Neural cell (in vitro differentiated cells): ENCODE results near the gene HDGF. TPM values are rescaled to one million over a fixed set of nuclear protein-coding genes. Genes with fewer than 3 reads are reported as not detected.

Source experiments
- H2AFZ ChIP-seq: fragments of 200-600, 300-800 bp; sonication (generic), shearing (Covaris generic); 2 replicates; pipeline ENCODE4 v1.6.0; 2014; ENCODE audit warnings: low read depth, mild to moderate bottlenecking, antibody characterized with exemption, low read length, moderate library complexity
- H3F3A ChIP-seq: fragments of 200-600 bp; shearing (Covaris generic); 2 replicates; pipeline ENCODE4 v1.6.1; 2016; ENCODE audit warnings: mild to moderate bottlenecking, moderate library complexity, mixed read lengths, antibody characterized with exemption, low read length; ENCODE audit not compliant: insufficient read depth, poor library complexity, severe bottlenecking
- H3K27ac ChIP-seq: fragments of 200-600, 300-800 bp; sonication (generic), shearing (Covaris generic); 2 replicates; pipeline ENCODE4 v1.5.1; 2014; ENCODE audit warnings: mild to moderate bottlenecking, low read length, moderate library complexity
- H3K27me3 ChIP-seq: fragments of 300-800, 200-600 bp; sonication (generic), shearing (Covaris generic); 2 replicates; pipeline ENCODE4 v1.6.0; 2014; ENCODE audit warnings: mild to moderate bottlenecking, low read depth, low read length, moderate library complexity; ENCODE audit not compliant: insufficient read depth
- H3K36me3 ChIP-seq: fragments of 300-800, 200-600 bp; sonication (generic), shearing (Covaris generic); 2 replicates; pipeline ENCODE4 v1.5.1; 2014; ENCODE audit warnings: mild to moderate bottlenecking, antibody characterized with exemption, low read length, moderate library complexity; ENCODE audit not compliant: insufficient read depth
- H3K4me2 ChIP-seq: fragments of 300-800, 200-600 bp; sonication (generic), shearing (Covaris generic); 2 replicates; pipeline ENCODE4 v1.6.0; 2014; ENCODE audit warnings: mild to moderate bottlenecking, low read length
- H3K4me3 ChIP-seq: fragments of 300-800, 200-600 bp; sonication (generic), shearing (Covaris generic); 2 replicates; pipeline ENCODE4 v1.5.1; 2014; ENCODE audit warnings: mild to moderate bottlenecking, low read length, moderate library complexity
- H3K79me2 ChIP-seq: fragments of 200-600 bp; shearing (Covaris generic); replicated peaks from 2 replicates; pipeline ENCODE4 v1.6.0; 2014; ENCODE audit warnings: mild to moderate bottlenecking, low read length, moderate library complexity; ENCODE audit not compliant: insufficient read depth
- H3K9ac ChIP-seq: fragments of 300-800, 200-600 bp; sonication (generic), shearing (Covaris generic); 2 replicates; pipeline ENCODE4 v1.6.1; 2016; ENCODE audit warnings: mild to moderate bottlenecking, low read length, mixed read lengths
- H3K9me2 ChIP-seq: fragments of 200-600 bp; shearing (Covaris generic); 2 replicates; pipeline ENCODE4 v1.6.1; 2016; ENCODE audit warnings: mild to moderate bottlenecking, low read length, mixed read lengths; ENCODE audit not compliant: insufficient read depth
- H3K9me3 ChIP-seq: fragments of 200-600, 300-800 bp; sonication (generic), shearing (Covaris generic); 2 replicates; pipeline ENCODE4 v1.6.1; 2016; ENCODE audit warnings: mild to moderate bottlenecking, mixed run types, low read length, moderate library complexity, mixed read lengths
- H4K20me1 ChIP-seq: fragments of 200-600 bp; shearing (Covaris generic); 2 replicates; pipeline ENCODE4 v1.6.1; 2016; ENCODE audit warnings: mild to moderate bottlenecking, mixed run types; ENCODE audit not compliant: insufficient read depth
- EP300 ChIP-seq: fragments of 450-650 bp; conservative IDR thresholded peaks from 2 replicates; pipeline ENCODE4 v1.6.1; 2014; ENCODE audit warnings: antibody characterized with exemption, mild to moderate bottlenecking, moderate library complexity; ENCODE audit not compliant: poor library complexity, severe bottlenecking
- EZH2 ChIP-seq: fragments of 200-600, 300-800 bp; shearing (Covaris generic), sonication (generic); IDR thresholded peaks from 2 replicates; pipeline ENCODE4 v1.6.1; 2014; ENCODE audit warnings: antibody characterized with exemption, low read length, borderline replicate concordance, mild to moderate bottlenecking; ENCODE audit not compliant: insufficient read depth, poor library complexity, severe bottlenecking
- MXI1 ChIP-seq: fragments of 450-650 bp; conservative IDR thresholded peaks from 2 replicates; pipeline ENCODE4 v1.6.1; 2014; ENCODE audit warnings: antibody characterized with exemption, mild to moderate bottlenecking; ENCODE audit not compliant: poor library complexity, severe bottlenecking
- POLR2AphosphoS5 ChIP-seq: IDR thresholded peaks from 2 replicates; pipeline ENCODE4 v1.6.1; 2012
- RAD21 ChIP-seq: fragments of 450-650 bp; conservative IDR thresholded peaks from 2 replicates; pipeline ENCODE4 v1.6.1; 2014; ENCODE audit warnings: antibody characterized with exemption, mild to moderate bottlenecking, moderate library complexity
- SMC3 ChIP-seq: fragments of 450-650 bp; conservative IDR thresholded peaks from 2 replicates; pipeline ENCODE4 v1.6.1; 2014; ENCODE audit warnings: antibody characterized with exemption, mild to moderate bottlenecking, moderate library complexity; ENCODE audit not compliant: poor library complexity
- polyA plus RNA-seq: library from polyadenylated mRNA; depleted of rRNA; stranded (reverse); fragments of >200 nt; gene quantifications from 2 replicates; pipeline ENCODE4 v1.2.3, GENCODE V29; 2014
- TF ChIP-seq, protein P1 (sequence below): IDR thresholded peaks from 2 replicates; pipeline ENCODE4 v1.6.1; 2012; ENCODE audit warnings: borderline replicate concordance
- TF ChIP-seq, protein P2 (sequence below): fragments of 450-650 bp; IDR thresholded peaks from 2 replicates; pipeline ENCODE4 v1.5.1; 2014; ENCODE audit warnings: antibody characterized with exemption, mild to moderate bottlenecking, moderate library complexity; ENCODE audit not compliant: poor library complexity, severe bottlenecking

HDGF gene
- polyA plus RNA-seq, 1 donor from 2014 or later, result 138 TPM

DNA sequence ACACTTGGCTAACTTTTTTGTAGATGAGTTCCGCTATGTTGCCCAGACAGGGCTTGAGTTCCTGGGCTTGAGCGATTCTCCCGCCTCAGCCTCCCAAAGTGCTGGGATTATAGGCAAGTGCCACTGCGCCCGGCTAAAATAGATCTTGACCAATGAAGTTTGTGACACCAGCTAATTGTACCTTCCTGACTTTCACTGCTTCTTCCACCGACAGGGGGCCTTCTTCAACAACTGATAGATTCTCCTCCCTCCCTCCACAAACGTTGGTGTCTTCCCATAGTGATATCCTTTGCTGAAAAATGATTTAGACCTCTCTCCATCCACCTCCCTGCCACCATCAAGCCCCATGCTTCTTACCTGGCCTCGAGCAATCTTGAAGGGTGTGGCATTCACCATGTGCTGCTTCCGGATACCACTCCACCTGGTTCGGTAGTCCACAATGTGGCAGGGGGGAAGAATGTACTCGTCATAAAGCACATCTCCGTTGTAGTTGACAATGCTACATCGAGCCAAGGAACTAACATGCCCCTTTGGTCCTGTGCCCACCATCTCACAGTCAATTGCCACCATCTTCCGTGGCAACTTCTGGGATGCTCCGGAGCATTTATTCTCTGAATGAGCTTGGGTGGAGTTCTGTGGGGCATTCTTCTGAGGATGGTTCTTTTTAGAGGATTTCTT lies 24.8 kb downstream of the HDGF start:
- Histone ChIP-seq H3K27ac (no peak overlapping the region), H3K36me3 (peaks cover 9% of the 10 kb centered on the region), H3K9me2 (no peaks in the 10 kb centered on the region), H3K9me3 (no peaks in the 10 kb centered on the region), H3F3A (no peaks in the 10 kb centered on the region), H4K20me1 (peaks cover 8% of the 10 kb centered on the region), H3K4me2 (peak overlapping the region; percentile 98), H2AFZ (no peak overlapping the region), H3K79me2 (peaks cover 39% of the 10 kb centered on the region), H3K4me3 (peak overlapping the region; percentile 91), H3K9ac (peak overlapping the region; percentile 96), H3K27me3 (no peaks in the 10 kb centered on the region)
- TF ChIP-seq, protein P1, sequence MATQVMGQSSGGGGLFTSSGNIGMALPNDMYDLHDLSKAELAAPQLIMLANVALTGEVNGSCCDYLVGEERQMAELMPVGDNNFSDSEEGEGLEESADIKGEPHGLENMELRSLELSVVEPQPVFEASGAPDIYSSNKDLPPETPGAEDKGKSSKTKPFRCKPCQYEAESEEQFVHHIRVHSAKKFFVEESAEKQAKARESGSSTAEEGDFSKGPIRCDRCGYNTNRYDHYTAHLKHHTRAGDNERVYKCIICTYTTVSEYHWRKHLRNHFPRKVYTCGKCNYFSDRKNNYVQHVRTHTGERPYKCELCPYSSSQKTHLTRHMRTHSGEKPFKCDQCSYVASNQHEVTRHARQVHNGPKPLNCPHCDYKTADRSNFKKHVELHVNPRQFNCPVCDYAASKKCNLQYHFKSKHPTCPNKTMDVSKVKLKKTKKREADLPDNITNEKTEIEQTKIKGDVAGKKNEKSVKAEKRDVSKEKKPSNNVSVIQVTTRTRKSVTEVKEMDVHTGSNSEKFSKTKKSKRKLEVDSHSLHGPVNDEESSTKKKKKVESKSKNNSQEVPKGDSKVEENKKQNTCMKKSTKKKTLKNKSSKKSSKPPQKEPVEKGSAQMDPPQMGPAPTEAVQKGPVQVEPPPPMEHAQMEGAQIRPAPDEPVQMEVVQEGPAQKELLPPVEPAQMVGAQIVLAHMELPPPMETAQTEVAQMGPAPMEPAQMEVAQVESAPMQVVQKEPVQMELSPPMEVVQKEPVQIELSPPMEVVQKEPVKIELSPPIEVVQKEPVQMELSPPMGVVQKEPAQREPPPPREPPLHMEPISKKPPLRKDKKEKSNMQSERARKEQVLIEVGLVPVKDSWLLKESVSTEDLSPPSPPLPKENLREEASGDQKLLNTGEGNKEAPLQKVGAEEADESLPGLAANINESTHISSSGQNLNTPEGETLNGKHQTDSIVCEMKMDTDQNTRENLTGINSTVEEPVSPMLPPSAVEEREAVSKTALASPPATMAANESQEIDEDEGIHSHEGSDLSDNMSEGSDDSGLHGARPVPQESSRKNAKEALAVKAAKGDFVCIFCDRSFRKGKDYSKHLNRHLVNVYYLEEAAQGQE, result no peak
- TF ChIP-seq RAD21 (peak; percentile 26), SMC3 (peak; percentile 40)
- TF ChIP-seq, protein P2, sequence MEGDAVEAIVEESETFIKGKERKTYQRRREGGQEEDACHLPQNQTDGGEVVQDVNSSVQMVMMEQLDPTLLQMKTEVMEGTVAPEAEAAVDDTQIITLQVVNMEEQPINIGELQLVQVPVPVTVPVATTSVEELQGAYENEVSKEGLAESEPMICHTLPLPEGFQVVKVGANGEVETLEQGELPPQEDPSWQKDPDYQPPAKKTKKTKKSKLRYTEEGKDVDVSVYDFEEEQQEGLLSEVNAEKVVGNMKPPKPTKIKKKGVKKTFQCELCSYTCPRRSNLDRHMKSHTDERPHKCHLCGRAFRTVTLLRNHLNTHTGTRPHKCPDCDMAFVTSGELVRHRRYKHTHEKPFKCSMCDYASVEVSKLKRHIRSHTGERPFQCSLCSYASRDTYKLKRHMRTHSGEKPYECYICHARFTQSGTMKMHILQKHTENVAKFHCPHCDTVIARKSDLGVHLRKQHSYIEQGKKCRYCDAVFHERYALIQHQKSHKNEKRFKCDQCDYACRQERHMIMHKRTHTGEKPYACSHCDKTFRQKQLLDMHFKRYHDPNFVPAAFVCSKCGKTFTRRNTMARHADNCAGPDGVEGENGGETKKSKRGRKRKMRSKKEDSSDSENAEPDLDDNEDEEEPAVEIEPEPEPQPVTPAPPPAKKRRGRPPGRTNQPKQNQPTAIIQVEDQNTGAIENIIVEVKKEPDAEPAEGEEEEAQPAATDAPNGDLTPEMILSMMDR, result peak; percentile 44

DNA sequence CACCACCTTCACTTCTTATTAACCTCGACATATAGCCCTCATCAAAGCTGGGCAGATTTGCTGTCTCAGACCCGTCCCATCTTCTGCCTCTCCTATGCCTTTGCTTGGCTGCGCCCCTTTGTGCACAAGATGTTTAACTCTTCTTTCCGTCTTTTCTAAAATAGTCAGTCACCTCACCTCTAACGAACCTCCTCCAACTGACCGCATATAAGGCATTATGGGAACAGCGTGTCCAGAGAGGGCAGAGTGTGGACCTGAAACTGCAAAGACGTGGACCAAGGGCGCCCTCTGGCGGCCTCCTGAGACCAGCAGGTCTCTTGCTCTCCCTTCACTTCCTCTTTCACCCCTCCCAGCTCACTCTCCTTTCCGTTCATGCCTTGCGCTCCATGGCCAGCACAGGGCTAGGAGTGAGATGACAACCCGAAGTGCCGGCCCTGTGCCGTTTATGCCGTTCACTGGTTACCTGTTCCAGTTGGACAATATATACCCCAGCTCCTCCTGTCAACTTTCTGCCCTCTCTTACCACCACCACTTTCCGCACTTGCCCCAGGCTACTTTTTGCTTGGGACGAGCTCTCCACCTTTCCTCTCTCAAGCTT lies 25.7 kb downstream of the HDGF start:
- peaks cover 8% of the 10 kb centered on the region for H4K20me1 ChIP-seq
- H3F3A ChIP-seq, result no peaks in the 10 kb centered on the region
- no peak overlapping the region for H3K27ac ChIP-seq
- H3K36me3 ChIP-seq, result peaks cover 9% of the 10 kb centered on the region
- H3K9me3 ChIP-seq, result no peaks in the 10 kb centered on the region
- H3K79me2 ChIP-seq, result peaks cover 39% of the 10 kb centered on the region
- peak overlapping the region; percentile 91 for H3K4me3 ChIP-seq
- no peaks in the 10 kb centered on the region for H3K27me3 ChIP-seq
- H3K4me2 ChIP-seq, result peak overlapping the region; percentile 98
- no peak overlapping the region for H2AFZ ChIP-seq
- no peaks in the 10 kb centered on the region for H3K9me2 ChIP-seq
- H3K9ac ChIP-seq, result peak overlapping the region; percentile 49
- TF ChIP-seq SMC3 (peak; percentile 96), MXI1 (peak; percentile 40), EZH2 (no peak), RAD21 (peak; percentile 91), POLR2AphosphoS5 (no peak), EP300 (no peak)
- TF ChIP-seq, protein P2, result peak; percentile 96
- TF ChIP-seq, protein P1, result no peak
